Body of pancreas (tissue), 4 donors: ENCODE data around the gene RTL1. TPM values are rescaled to one million over a fixed set of nuclear protein-coding genes. Genes with fewer than 3 reads are reported as not detected.

Experiments used
- ATAC-seq: fragments of 150-250 bp; one replicate; pipeline ENCODE4 v1.9.1; 2016
- DNase-seq, 4 donors: peaks; one replicate each; pipeline ENCODE4 v3.0.0-alpha.2; 2019
- H3K27ac ChIP-seq, 4 donors: fragments of 200-600 bp; sonication (generic); 1 replicate in 3 of 4; 2 replicates in 1 of 4; pipeline versions ENCODE4 v1.5.1 to v1.6.1; 2016 to 2019; ENCODE audit warnings: mild to moderate bottlenecking in 1 of 4, mixed read lengths in 1 of 4, moderate library complexity in 1 of 4
- H3K27me3 ChIP-seq, 2 donors: fragments of 200-600 bp; sonication (generic); one replicate each; pipeline ENCODE4 v1.6.0; 2016; ENCODE audit warnings: mild to moderate bottlenecking in 1 of 2
- H3K36me3 ChIP-seq, 2 donors: fragments of 200-600 bp; sonication (generic); replicated peaks in 1 of 2; 2 replicates each; pipeline ENCODE4 v1.5.1; 2016; ENCODE audit warnings: low read depth in 2 of 2; ENCODE audit not compliant: insufficient read depth in 1 of 2
- H3K4me1 ChIP-seq: fragments of 200-600 bp; sonication (generic); one replicate; pipeline ENCODE4 v1.6.0; 2016
- H3K4me3 ChIP-seq, 2 donors: fragments of 200-600 bp; sonication (generic); 1 replicate in 1 of 2; 2 replicates in 1 of 2; pipeline ENCODE4 v1.5.1; 2016 to 2019
- H3K9me3 ChIP-seq, 3 donors: fragments of 200-600 bp; sonication (generic); 1 replicate in 2 of 3; 2 replicates in 1 of 3; pipeline ENCODE4 v1.5.1; 2016
- CTCF ChIP-seq, 7 experiments: fragments of 450-650 bp in 4 of 7; fragments of 200-600 bp in 3 of 7; sonication (generic) in 3 of 7; IDR thresholded peaks; one replicate each; pipeline ENCODE4 v1.5.1; 2016 to 2019; ENCODE audit warnings: antibody characterized with exemption in 7 of 7
- POLR2A ChIP-seq, 3 donors: fragments of 450-650 bp; IDR thresholded peaks; one replicate each; pipeline ENCODE4 v1.6.1; 2016; ENCODE audit warnings: antibody characterized with exemption in 3 of 3, mild to moderate bottlenecking in 2 of 3
- WGBS, 2 donors: methylation state at CpG; one replicate each; pipeline ENCODE4 v1.1.5; 2017; 5-methylcytosine and 5-hydroxymethylcytosine counted together
- intact Hi-C: fragments of 100-400 bp; cut with DNase I; formaldehyde crosslinking; loops from one replicate; pipeline ENCODE4 v1.15.1; 2023
- total RNA-seq, 2 donors: library from RNA; depleted of rRNA; stranded (reverse); fragments of >200 nt; gene quantifications; one replicate each; pipeline ENCODE4 v1.1.0, GENCODE V29; 2016

RTL1 gene
- total RNA-seq, 2 donors from 2014 or later, result 0.26 TPM; not detected in 1

- intact Hi-C loops, result no loop called here
- no peaks in the 10 kb centered on the region for H3K27me3 ChIP-seq
- WGBS, 2 donors, result 75 to 89% methylated on average over 2 of the region's 2 CpGs
Observed at GRCh38 chr14:100862793-100863192, 40.7 kb downstream of the RTL1 start.

GRCh38 chr14:100862277-100862676 lies 41.2 kb downstream of the RTL1 start:
- Histone ChIP-seq H3K36me3 (no peaks in the 10 kb centered on the region), H3K27me3 (no peaks in the 10 kb centered on the region), H3K27ac (no peak overlapping the region), H3K9me3 (no peaks in the 10 kb centered on the region), H3K4me3 (no peak overlapping the region), H3K4me1 (no peaks in the 10 kb centered on the region)
- intact Hi-C loops, result no loop called here
- no peak for ATAC-seq
- no peak for TF ChIP-seq POLR2A (IDR thresholded peaks at IDR 0.05)
- no peak for TF ChIP-seq CTCF (IDR thresholded peaks at IDR 0.05)
- no peak for DNase-seq
- 57 to 90% methylated on average over 3 of the region's 3 CpGs for WGBS, 2 donors

More at GRCh38 chr14:100862793-100863192, 40.7 kb downstream of the RTL1 start:
- DNase-seq (no peak), ATAC-seq (no peak)
- Histone ChIP-seq H3K4me3 (no peak overlapping the region), H3K9me3 (no peaks in the 10 kb centered on the region), H3K4me1 (no peaks in the 10 kb centered on the region), H3K36me3 (no peaks in the 10 kb centered on the region), H3K27ac (no peak overlapping the region)
- no peak for TF ChIP-seq POLR2A (IDR thresholded peaks at IDR 0.05)
- TF ChIP-seq CTCF (IDR thresholded peaks at IDR 0.05), result no peak

- Histone ChIP-seq H3K4me3 (no peak overlapping the region), H3K4me1 (no peaks in the 10 kb centered on the region), H3K36me3 (no peaks in the 10 kb centered on the region), H3K9me3 (no peaks in the 10 kb centered on the region), H3K27ac (no peak overlapping the region), H3K27me3 (no peaks in the 10 kb centered on the region)
- ATAC-seq (no peak), DNase-seq (no peak)
- intact Hi-C loops, result no loop called here
- 79 to 96% methylated on average over 2 of the region's 2 CpGs for WGBS, 2 donors
- TF ChIP-seq POLR2A (IDR thresholded peaks at IDR 0.05), result no peak
- no peak for TF ChIP-seq CTCF (IDR thresholded peaks at IDR 0.05)
Observed at GRCh38 chr14:100861937-100862247, 41.6 kb downstream of the RTL1 start.

GRCh38 chr14:100861188-100861936 lies 42.2 kb downstream of the RTL1 start:
- 83 to 89% methylated on average over 11 to 15 of the region's 16 CpGs for WGBS, 2 donors
- Histone ChIP-seq H3K4me3 (no peak overlapping the region), H3K9me3 (no peaks in the 10 kb centered on the region), H3K27me3 (no peaks in the 10 kb centered on the region), H3K4me1 (no peaks in the 10 kb centered on the region), H3K36me3 (no peaks in the 10 kb centered on the region), H3K27ac (no peak overlapping the region)
- DNase-seq (no peak), ATAC-seq (no peak)
- intact Hi-C loops, result no loop called here
- no peak for TF ChIP-seq POLR2A (IDR thresholded peaks at IDR 0.05)
- no peak for TF ChIP-seq CTCF (IDR thresholded peaks at IDR 0.05)

GRCh38 chr14:100860556-100861187 lies 42.9 kb downstream of the RTL1 start:
- Histone ChIP-seq H3K36me3 (no peaks in the 10 kb centered on the region), H3K4me1 (no peaks in the 10 kb centered on the region), H3K27me3 (no peaks in the 10 kb centered on the region), H3K27ac (no peak overlapping the region), H3K9me3 (no peaks in the 10 kb centered on the region), H3K4me3 (no peak overlapping the region)
- intact Hi-C loops, result no loop called here
- no peak for ATAC-seq
- 58 to 64% methylated on average over 15 to 19 of the region's 19 CpGs for WGBS, 2 donors
- TF ChIP-seq POLR2A (IDR thresholded peaks at IDR 0.05) (no peak), CTCF (IDR thresholded peaks at IDR 0.05) (no peak)
- DNase-seq, result no peak
